BJ (cell line): ENCODE results near the gene G6PC1. TPM values are rescaled to one million over a fixed set of nuclear protein-coding genes. Genes with fewer than 3 reads are reported as not detected.
"Not testable (repeated sequence)": the region's sequence is repeated elsewhere in the genome, so short reads cannot be mapped to it uniquely, and the experiment has no call there.

Experiments used
- CTCF ChIA-PET: fragments of 350-600 bp; formaldehyde crosslinking; extraction: SDS; loops from one replicate; lab custom pipeline; 2021; ENCODE audit warnings: antibody characterized with exemption, inconsistent platforms; lab: Yijun Ruan, JAX
- POLR2A ChIA-PET: fragments of 300-600 bp; sonication (Branson Sonifier 250); formaldehyde crosslinking; extraction: SDS; loops from one replicate; lab custom pipeline; 2021; ENCODE audit warnings: antibody characterized with exemption; lab: Charles Lee
- DNase-seq: peaks from one replicate; pipeline ENCODE4 v3.0.0-alpha.2; 2011; ENCODE audit warnings: low read depth
- H3K27me3 ChIP-seq: 2 replicates; pipeline ENCODE4 v1.6.0; 2011; ENCODE audit warnings: low read length; ENCODE audit not compliant: control insufficient read depth, insufficient read depth
- H3K36me3 ChIP-seq: 2 replicates; pipeline ENCODE4 v1.5.1; 2011; ENCODE audit warnings: low read length; ENCODE audit not compliant: control insufficient read depth, insufficient read depth
- H3K4me3 ChIP-seq: 2 replicates; pipeline ENCODE4 v1.5.1; 2011; ENCODE audit warnings: low read depth, mild to moderate bottlenecking, control low read depth, low read length
- polyA plus RNA-seq: library from polyadenylated mRNA; depleted of rRNA; stranded (reverse); fragments of >200 nt; gene quantifications from 2 replicates; pipeline ENCODE4 v1.2.3, GENCODE V29; 2011
- TF ChIP-seq, protein P1 (sequence below): IDR thresholded peaks from 2 replicates; pipeline ENCODE4 v1.5.1; 2011; ENCODE audit warnings: low read depth, mild to moderate bottlenecking, control low read depth, inconsistent platforms, low read length, moderate library complexity; ENCODE audit not compliant: insufficient read depth

The G6PC1 gene
- polyA plus RNA-seq, 1 experiment = not detected

- H3K4me3 ChIP-seq = no peak overlapping the region
- ChIA-PET POLR2A (no interaction called here), CTCF (interaction anchor here (1.4 kb wide), 1 partner anchor 10 kb away, joined by 3 read pairs; no protein-coding TSS in a partner anchor)
- no peak for DNase-seq
- TF ChIP-seq, protein P1, sequence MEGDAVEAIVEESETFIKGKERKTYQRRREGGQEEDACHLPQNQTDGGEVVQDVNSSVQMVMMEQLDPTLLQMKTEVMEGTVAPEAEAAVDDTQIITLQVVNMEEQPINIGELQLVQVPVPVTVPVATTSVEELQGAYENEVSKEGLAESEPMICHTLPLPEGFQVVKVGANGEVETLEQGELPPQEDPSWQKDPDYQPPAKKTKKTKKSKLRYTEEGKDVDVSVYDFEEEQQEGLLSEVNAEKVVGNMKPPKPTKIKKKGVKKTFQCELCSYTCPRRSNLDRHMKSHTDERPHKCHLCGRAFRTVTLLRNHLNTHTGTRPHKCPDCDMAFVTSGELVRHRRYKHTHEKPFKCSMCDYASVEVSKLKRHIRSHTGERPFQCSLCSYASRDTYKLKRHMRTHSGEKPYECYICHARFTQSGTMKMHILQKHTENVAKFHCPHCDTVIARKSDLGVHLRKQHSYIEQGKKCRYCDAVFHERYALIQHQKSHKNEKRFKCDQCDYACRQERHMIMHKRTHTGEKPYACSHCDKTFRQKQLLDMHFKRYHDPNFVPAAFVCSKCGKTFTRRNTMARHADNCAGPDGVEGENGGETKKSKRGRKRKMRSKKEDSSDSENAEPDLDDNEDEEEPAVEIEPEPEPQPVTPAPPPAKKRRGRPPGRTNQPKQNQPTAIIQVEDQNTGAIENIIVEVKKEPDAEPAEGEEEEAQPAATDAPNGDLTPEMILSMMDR = no peak
- no peaks in the 10 kb centered on the region for H3K36me3 ChIP-seq
- H3K27me3 ChIP-seq = no peaks in the 10 kb centered on the region; the same call in 1 of the 2 replicates
These were observed 47.0 kb upstream of the G6PC1 start for GRCh38 chr17:42853597-42853967.

GRCh38 chr17:42853968-42854790 is 46.4 kb upstream of the G6PC1 start:
- ChIA-PET CTCF (interaction anchor here (1.4 kb wide), 1 partner anchor 10 kb away, joined by 3 read pairs; no protein-coding TSS in a partner anchor), POLR2A (no interaction called here)
- Histone ChIP-seq H3K4me3 (no peak overlapping the region), H3K36me3 (no peaks in the 10 kb centered on the region), H3K27me3 (no peaks in the 10 kb centered on the region; the same call in 1 of the 2 replicates)
- TF ChIP-seq, protein P1 = no peak
- no peak for DNase-seq

DNA sequence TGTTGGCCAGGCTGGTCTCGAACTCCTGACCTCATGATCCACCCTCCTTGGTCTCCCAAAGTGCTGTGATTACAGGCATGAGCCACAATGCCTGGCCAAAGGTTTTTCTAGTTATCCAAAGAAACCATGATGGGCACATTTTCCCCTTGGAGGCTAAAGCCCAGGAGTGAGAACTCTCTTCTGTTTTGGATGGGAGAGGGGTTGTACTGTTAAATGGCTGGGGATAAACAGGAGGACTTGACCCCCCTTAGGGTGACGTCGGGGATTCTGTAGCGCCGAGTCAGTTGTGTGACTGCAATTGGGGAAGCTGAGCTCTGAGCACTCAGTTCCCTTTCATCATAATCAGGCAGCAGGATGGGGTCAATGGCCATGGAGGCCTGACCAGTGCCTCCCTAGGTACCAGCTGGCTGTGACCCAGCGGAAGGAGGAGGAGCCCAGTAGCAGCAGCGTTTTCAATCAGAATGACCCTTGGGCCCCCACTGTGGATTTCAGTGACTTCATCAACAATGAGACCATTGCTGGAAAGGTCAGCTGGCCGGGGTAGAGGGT is 45.5 kb upstream of the G6PC1 start:
- CTCF ChIA-PET = interaction anchor here (1.0 to 1.4 kb wide), 2 partner anchors 10 to 11 kb away, joined by 3 read pairs; partner anchors contain the start of gene AOC2

GRCh38 chr17:42856093-42856492 is 44.5 kb upstream of the G6PC1 start:
- POLR2A ChIA-PET, H3K36me3 ChIP-seq, H3K4me3 ChIP-seq, DNase-seq, H3K27me3 ChIP-seq: not testable (repeated sequence)
- CTCF ChIA-PET = interaction anchor here (1.0 kb wide), 1 partner anchor 11 kb away, joined by 3 read pairs; the partner anchor contains the start of gene AOC2

More for the DNA sequence above, 45.5 kb upstream of the G6PC1 start:
- H3K27me3 ChIP-seq = no peaks in the 10 kb centered on the region; the same call in 1 of the 2 replicates
- TF ChIP-seq, protein P1 = no peak
- DNase-seq = no peak
- H3K36me3 ChIP-seq = no peaks in the 10 kb centered on the region
- H3K4me3 ChIP-seq = no peak overlapping the region
- POLR2A ChIA-PET = no interaction called here

- CTCF ChIA-PET, H3K36me3 ChIP-seq, POLR2A ChIA-PET, H3K4me3 ChIP-seq, H3K27me3 ChIP-seq, DNase-seq: not testable (repeated sequence)
These were observed 44.1 kb upstream of the G6PC1 start for GRCh38 chr17:42856516-42856915.

DNA sequence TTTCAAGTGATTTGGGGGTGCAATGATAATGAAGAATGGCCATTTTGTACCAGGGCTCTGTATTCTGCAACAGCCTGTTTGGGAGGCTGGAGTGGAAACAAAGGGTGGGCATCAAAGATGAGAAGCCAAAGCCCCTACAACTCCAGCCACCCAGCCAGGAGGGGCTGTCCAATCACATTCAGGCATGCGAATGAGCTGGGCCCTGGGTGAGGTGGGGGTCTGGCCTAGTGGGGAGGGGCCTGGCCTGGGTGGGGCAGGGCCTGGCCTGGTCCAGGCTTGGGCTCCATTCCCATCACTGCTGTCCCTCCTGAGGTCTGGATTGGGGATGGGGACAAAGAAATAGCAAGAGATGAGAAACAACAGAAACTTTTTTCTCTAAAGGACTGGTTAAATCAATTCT is 43.2 kb upstream of the G6PC1 start:
- H3K4me3 ChIP-seq = no peak overlapping the region
- no peaks in the 10 kb centered on the region; the same call in 1 of the 2 replicates for H3K27me3 ChIP-seq
- ChIA-PET POLR2A (no interaction called here), CTCF (no interaction called here)
- no peak for DNase-seq
- H3K36me3 ChIP-seq = no peaks in the 10 kb centered on the region
- TF ChIP-seq, protein P1 = no peak
